Activated T-helper 2 cell treated with anti-CD3 and anti-CD28 coated beads, Interferon-gamma antibody, Interleukin-2, Interleukin-4, amounts not matched to agents 10 μg/mL and 5 μg/mL and 100 μg/mL, durations not matched to agents 14 hours and 24 hours and 36 hours (primary cell): ENCODE results near the gene PEX16. TPM values are rescaled to one million over a fixed set of nuclear protein-coding genes. Genes with fewer than 3 reads are reported as not detected.

ENCODE experiments used
- DNase-seq: peaks from one replicate; pipeline ENCODE4 v3.0.0; 2021; ENCODE audit warnings: low spot score
- H3K27ac Mint-ChIP-seq: one replicate; pipeline ENCODE4 v1.8.0; 2021; ENCODE audit warnings: mixed read lengths
- H3K27me3 Mint-ChIP-seq: one replicate; pipeline ENCODE4 v1.8.0; 2021; ENCODE audit warnings: low read depth, mixed read lengths
- H3K36me3 Mint-ChIP-seq: one replicate; pipeline ENCODE4 v1.8.0; 2021; ENCODE audit warnings: low read depth, mixed read lengths
- H3K4me1 Mint-ChIP-seq: one replicate; pipeline ENCODE4 v1.8.0; 2021; ENCODE audit warnings: low read depth, mixed read lengths
- H3K4me3 Mint-ChIP-seq: one replicate; pipeline ENCODE4 v1.8.0; 2021; ENCODE audit warnings: low read depth, mild to moderate bottlenecking, moderate library complexity, mixed read lengths
- H3K9me3 Mint-ChIP-seq: one replicate; pipeline ENCODE4 v1.8.0; 2021; ENCODE audit warnings: mixed read lengths
- intact Hi-C: fragments of 100-400 bp; cut with micrococcal nuclease; formaldehyde crosslinking; loops from one replicate; pipeline ENCODE4 v1.15.1; 2023
- total RNA-seq: library from RNA; stranded (reverse); gene quantifications from 2 replicates; pipeline ENCODE4 v1.2.3, GENCODE V29; 2022

PEX16 gene
- total RNA-seq = 30.8 and 38.5 TPM in 2 replicates

GRCh38 chr11:45917623-45918330, at the start of gene PEX16:
TSS of gene PEX16 (minus strand) at chr11:45917877. CDS start at chr11:45917811, 66 bp downstream.
- no peaks in the 10 kb centered on the region for H3K9me3 Mint-ChIP-seq
- peaks cover 23% of the 10 kb centered on the region for H3K36me3 Mint-ChIP-seq
- H3K4me1 Mint-ChIP-seq = peaks cover 22% of the 10 kb centered on the region
- H3K27me3 Mint-ChIP-seq = peaks cover 7% of the 10 kb centered on the region
- H3K27ac Mint-ChIP-seq = peak within 1 kb of the TSS; percentile 98
- peak; percentile 98 for DNase-seq
- peak within 1 kb of the TSS; percentile 96 for H3K4me3 Mint-ChIP-seq
- intact Hi-C loops = loop anchor here (1.0 to 5.0 kb wide), 6 partner anchors 32 to 1350 kb away; partner anchors contain the start of genes CD82, CRY2, MAPK8IP1 and PHF21A

GRCh38 chr11:45964911-45965389, 47.3 kb upstream of the PEX16 start:
- H3K27ac Mint-ChIP-seq = no peak overlapping the region
- H3K4me1 Mint-ChIP-seq = peaks cover 9% of the 10 kb centered on the region
- no peaks in the 10 kb centered on the region for H3K27me3 Mint-ChIP-seq
- peaks cover 5% of the 10 kb centered on the region for H3K36me3 Mint-ChIP-seq
- H3K4me3 Mint-ChIP-seq = no peak overlapping the region
- H3K9me3 Mint-ChIP-seq = no peaks in the 10 kb centered on the region
- intact Hi-C loops = loop anchor here (1.0 to 10.0 kb wide), 3 partner anchors 41 to 350 kb away; no protein-coding TSS in a partner anchor
- peak; percentile 43 for DNase-seq

GRCh38 chr11:45961751-45962240, 44.1 kb upstream of the PEX16 start:
- Mint-ChIP-seq H3K4me1 (peaks cover 9% of the 10 kb centered on the region), H3K9me3 (no peaks in the 10 kb centered on the region), H3K27me3 (no peaks in the 10 kb centered on the region), H3K36me3 (peaks cover 16% of the 10 kb centered on the region), H3K4me3 (no peak overlapping the region), H3K27ac (no peak overlapping the region)
- intact Hi-C loops = loop anchor here (10.0 kb wide), 2 partner anchors 153 to 353 kb away; no protein-coding TSS in a partner anchor
- no peak for DNase-seq

GRCh38 chr11:45960387-45961095, 42.9 kb upstream of the PEX16 start:
- Mint-ChIP-seq H3K4me1 (peaks cover 9% of the 10 kb centered on the region), H3K27ac (no peak overlapping the region), H3K4me3 (no peak overlapping the region), H3K36me3 (peaks cover 20% of the 10 kb centered on the region), H3K9me3 (no peaks in the 10 kb centered on the region), H3K27me3 (no peaks in the 10 kb centered on the region)
- DNase-seq = no peak
- intact Hi-C loops = loop anchor here (10.0 kb wide), 2 partner anchors 154 to 354 kb away; no protein-coding TSS in a partner anchor

- intact Hi-C loops = loop anchor here (10.0 kb wide), 2 partner anchors 155 to 355 kb away; no protein-coding TSS in a partner anchor
- Mint-ChIP-seq H3K27ac (no peak overlapping the region), H3K36me3 (peaks cover 23% of the 10 kb centered on the region), H3K4me1 (peaks cover 9% of the 10 kb centered on the region), H3K4me3 (no peak overlapping the region), H3K9me3 (no peaks in the 10 kb centered on the region), H3K27me3 (no peaks in the 10 kb centered on the region)
- DNase-seq = no peak
Observed at GRCh38 chr11:45959851-45960250, 42.2 kb upstream of the PEX16 start.

GRCh38 chr11:45949992-45950407, 32.3 kb upstream of the PEX16 start:
- Mint-ChIP-seq H3K9me3 (no peaks in the 10 kb centered on the region), H3K36me3 (peaks cover 26% of the 10 kb centered on the region), H3K27me3 (no peaks in the 10 kb centered on the region), H3K4me1 (no peaks in the 10 kb centered on the region), H3K4me3 (no peak overlapping the region), H3K27ac (no peak overlapping the region)
- DNase-seq = no peak
- intact Hi-C loops = no loop called here

GRCh38 chr11:45948356-45948755, 30.7 kb upstream of the PEX16 start:
- no peaks in the 10 kb centered on the region for H3K4me1 Mint-ChIP-seq
- no peak for DNase-seq

GRCh38 chr11:45947885-45948284, 30.2 kb upstream of the PEX16 start:
- Mint-ChIP-seq H3K27ac (no peak overlapping the region), H3K4me3 (no peak overlapping the region), H3K36me3 (peaks cover 31% of the 10 kb centered on the region), H3K27me3 (no peaks in the 10 kb centered on the region), H3K4me1 (no peaks in the 10 kb centered on the region), H3K9me3 (no peaks in the 10 kb centered on the region)
- no peak for DNase-seq
- intact Hi-C loops = no loop called here

More at GRCh38 chr11:45948356-45948755, 30.7 kb upstream of the PEX16 start:
- H3K27me3 Mint-ChIP-seq = no peaks in the 10 kb centered on the region
- peaks cover 31% of the 10 kb centered on the region for H3K36me3 Mint-ChIP-seq
- intact Hi-C loops = no loop called here
- no peak overlapping the region for H3K4me3 Mint-ChIP-seq
- no peaks in the 10 kb centered on the region for H3K9me3 Mint-ChIP-seq
- no peak overlapping the region for H3K27ac Mint-ChIP-seq

- H3K9me3 Mint-ChIP-seq = no peaks in the 10 kb centered on the region
- peaks cover 37% of the 10 kb centered on the region for H3K36me3 Mint-ChIP-seq
- H3K27ac Mint-ChIP-seq = no peak overlapping the region
- H3K4me1 Mint-ChIP-seq = no peaks in the 10 kb centered on the region
- DNase-seq = no peak
- intact Hi-C loops = no loop called here
- no peaks in the 10 kb centered on the region for H3K27me3 Mint-ChIP-seq
- H3K4me3 Mint-ChIP-seq = no peak overlapping the region
Observed at GRCh38 chr11:45945397-45945999, 27.8 kb upstream of the PEX16 start.

GRCh38 chr11:45942381-45942780, 24.7 kb upstream of the PEX16 start:
- intact Hi-C loops = no loop called here
- Mint-ChIP-seq H3K9me3 (no peaks in the 10 kb centered on the region), H3K4me1 (no peaks in the 10 kb centered on the region), H3K27me3 (no peaks in the 10 kb centered on the region), H3K27ac (no peak overlapping the region), H3K36me3 (peaks cover 23% of the 10 kb centered on the region), H3K4me3 (no peak overlapping the region)
- no peak for DNase-seq

GRCh38 chr11:45941285-45941684, 23.6 kb upstream of the PEX16 start:
- no peak overlapping the region for H3K4me3 Mint-ChIP-seq
- intact Hi-C loops = no loop called here
- H3K4me1 Mint-ChIP-seq = no peaks in the 10 kb centered on the region
- H3K9me3 Mint-ChIP-seq = no peaks in the 10 kb centered on the region
- no peaks in the 10 kb centered on the region for H3K27me3 Mint-ChIP-seq
- peaks cover 31% of the 10 kb centered on the region for H3K36me3 Mint-ChIP-seq
- no peak overlapping the region for H3K27ac Mint-ChIP-seq
- no peak for DNase-seq

- H3K4me3 Mint-ChIP-seq = no peak overlapping the region
- H3K4me1 Mint-ChIP-seq = no peaks in the 10 kb centered on the region
- H3K27ac Mint-ChIP-seq = no peak overlapping the region
- intact Hi-C loops = no loop called here
- no peaks in the 10 kb centered on the region for H3K9me3 Mint-ChIP-seq
- no peaks in the 10 kb centered on the region for H3K27me3 Mint-ChIP-seq
- no peak for DNase-seq
- H3K36me3 Mint-ChIP-seq = peaks cover 19% of the 10 kb centered on the region
Observed at GRCh38 chr11:45939836-45940235, 22.2 kb upstream of the PEX16 start.
